Sigmoid colon (tissue), 7 donors: ENCODE results near the gene MYLIP. TPM values are rescaled to one million over a fixed set of nuclear protein-coding genes. Genes with fewer than 3 reads are reported as not detected.

Source experiments
- DNase-seq: peaks from one replicate; pipeline ENCODE4 v3.0.0-alpha.2; 2019
- H3K27ac ChIP-seq, 4 donors: fragments of 200-600 bp; sonication (generic); one replicate each; pipeline ENCODE4 v1.5.1; 2016 to 2019; ENCODE audit warnings: mild to moderate bottlenecking in 1 of 4
- H3K27me3 ChIP-seq, 3 donors: fragments of 200-600 bp; sonication (generic); one replicate each; pipeline ENCODE4 v1.5.1; 2019; ENCODE audit warnings: mild to moderate bottlenecking in 1 of 3
- H3K36me3 ChIP-seq, 4 donors: fragments of 200-600 bp; sonication (generic); one replicate each; pipeline ENCODE4 v1.5.1; 2016 to 2019
- H3K4me1 ChIP-seq, 4 donors: fragments of 200-600 bp; sonication (generic); one replicate each; pipeline ENCODE4 v1.5.1; 2017 to 2019
- H3K4me3 ChIP-seq, 4 donors: fragments of 200-600 bp; sonication (generic); one replicate each; pipeline ENCODE4 v1.5.1; 2017 to 2019; ENCODE audit warnings: mild to moderate bottlenecking in 2 of 4, moderate library complexity in 1 of 4
- H3K9me3 ChIP-seq, 4 donors: fragments of 200-600 bp in 3 of 4; sonication (generic) in 3 of 4; one replicate each; pipeline versions ENCODE4 v1.5.1 to v1.6.1; 2013 to 2019
- EP300 ChIP-seq, 4 donors: sonication (generic); formaldehyde crosslinking; IDR thresholded peaks; one replicate each; pipeline ENCODE4 v1.6.1; 2017; ENCODE audit warnings: antibody characterized with exemption in 4 of 4
- POLR2A ChIP-seq, 2 donors: fragments of 450-650 bp; IDR thresholded peaks; one replicate each; pipeline ENCODE4 v1.6.1; 2016; ENCODE audit warnings: antibody characterized with exemption in 2 of 2, mild to moderate bottlenecking in 2 of 2, moderate library complexity in 2 of 2
- POLR2AphosphoS5 ChIP-seq, 4 donors: sonication (generic); formaldehyde crosslinking; IDR thresholded peaks; one replicate each; pipeline ENCODE4 v1.6.1; 2017; ENCODE audit warnings: antibody characterized with exemption in 4 of 4
- WGBS, 2 donors: extraction: QIAGEN DNeasy Blood & Tissue Kit; methylation state at CpG; one replicate each; pipeline ENCODE4 v1.1.7; 2013; 5-methylcytosine and 5-hydroxymethylcytosine counted together
- intact Hi-C: fragments of 100-400 bp; cut with DNase I; formaldehyde crosslinking; loops from one replicate; pipeline ENCODE4 v1.15.1; 2023
- polyA plus RNA-seq, 3 donors: library from polyadenylated mRNA; stranded (reverse); fragments of 200-250 nt; gene quantifications; one replicate each; pipeline ENCODE4 v1.2.3, GENCODE V29; 2013
- total RNA-seq, 4 donors: library from RNA; depleted of rRNA; stranded (reverse); fragments of >200 nt; gene quantifications; one replicate each; pipeline ENCODE4 v1.1.0, GENCODE V29; 2016
- TF ChIP-seq, protein P1 (sequence below), 4 experiments: fragments of 450-650 bp in 3 of 4; fragments of 200-600 bp in 1 of 4; IDR thresholded peaks; one replicate each; pipeline ENCODE4 v1.5.1; 2016 to 2019; ENCODE audit warnings: antibody characterized with exemption in 4 of 4, mild to moderate bottlenecking in 3 of 4, moderate library complexity in 2 of 4
- donor health status: healthy with polysubstance abuse.
- donor health status: Bipolar disorder and iron deficiency.
- donor health status: healthy.

Gene MYLIP
- total and polyA plus RNA-seq, 7 donors: 13.4 to 50.0 (median 21.6) TPM

DNA sequence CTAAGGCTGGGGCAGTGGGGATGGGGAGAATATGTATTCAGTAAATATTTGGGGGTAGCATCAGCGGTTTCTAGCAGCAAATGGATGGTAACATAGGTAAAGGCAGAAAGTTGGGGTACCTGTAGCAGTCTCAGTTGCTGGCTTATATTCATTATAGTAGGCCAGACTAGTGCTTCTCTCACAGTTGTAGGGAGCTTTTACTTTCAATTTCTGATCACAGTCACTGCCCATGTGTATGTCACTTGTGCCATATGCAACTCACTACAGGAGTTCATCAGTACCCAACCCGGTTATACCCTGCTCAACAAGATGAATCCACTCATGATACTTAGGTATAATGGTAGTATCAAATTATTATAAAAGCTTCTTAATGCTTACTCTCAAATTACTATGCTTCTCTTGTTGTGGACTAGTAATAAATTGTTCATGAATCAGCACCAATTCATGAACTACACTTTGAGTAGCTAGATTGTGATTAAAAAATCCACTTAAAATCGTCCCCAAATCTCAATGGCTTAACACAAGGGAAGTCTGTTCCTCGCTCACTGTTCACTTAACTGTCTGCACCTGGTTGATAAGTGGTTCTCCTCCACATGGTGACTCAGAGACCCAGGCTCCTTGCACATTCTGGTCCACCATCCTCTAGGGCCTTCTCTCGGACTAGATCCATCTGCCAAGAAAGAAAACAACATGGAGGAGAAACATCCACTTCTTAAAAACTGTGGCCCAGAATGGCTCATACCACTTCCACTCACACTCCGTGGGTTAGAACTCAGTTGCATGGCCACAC is 31.3 kb upstream of the MYLIP start:
- WGBS, 2 donors: 85 to 90% methylated on average over 6 of the region's 6 CpGs
- no peaks in the 10 kb centered on the region for H3K27me3 ChIP-seq
- H3K27ac ChIP-seq: no peak overlapping the region
- intact Hi-C loops: no loop called here
- H3K4me1 ChIP-seq: no peaks in the 10 kb centered on the region
- DNase-seq: no peak
- no peak overlapping the region for H3K4me3 ChIP-seq
- TF ChIP-seq, protein P1, sequence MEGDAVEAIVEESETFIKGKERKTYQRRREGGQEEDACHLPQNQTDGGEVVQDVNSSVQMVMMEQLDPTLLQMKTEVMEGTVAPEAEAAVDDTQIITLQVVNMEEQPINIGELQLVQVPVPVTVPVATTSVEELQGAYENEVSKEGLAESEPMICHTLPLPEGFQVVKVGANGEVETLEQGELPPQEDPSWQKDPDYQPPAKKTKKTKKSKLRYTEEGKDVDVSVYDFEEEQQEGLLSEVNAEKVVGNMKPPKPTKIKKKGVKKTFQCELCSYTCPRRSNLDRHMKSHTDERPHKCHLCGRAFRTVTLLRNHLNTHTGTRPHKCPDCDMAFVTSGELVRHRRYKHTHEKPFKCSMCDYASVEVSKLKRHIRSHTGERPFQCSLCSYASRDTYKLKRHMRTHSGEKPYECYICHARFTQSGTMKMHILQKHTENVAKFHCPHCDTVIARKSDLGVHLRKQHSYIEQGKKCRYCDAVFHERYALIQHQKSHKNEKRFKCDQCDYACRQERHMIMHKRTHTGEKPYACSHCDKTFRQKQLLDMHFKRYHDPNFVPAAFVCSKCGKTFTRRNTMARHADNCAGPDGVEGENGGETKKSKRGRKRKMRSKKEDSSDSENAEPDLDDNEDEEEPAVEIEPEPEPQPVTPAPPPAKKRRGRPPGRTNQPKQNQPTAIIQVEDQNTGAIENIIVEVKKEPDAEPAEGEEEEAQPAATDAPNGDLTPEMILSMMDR (IDR thresholded peaks at IDR 0.05): no peak
- TF ChIP-seq POLR2AphosphoS5 (IDR thresholded peaks at IDR 0.05) (no peak), POLR2A (IDR thresholded peaks at IDR 0.05) (no peak), EP300 (IDR thresholded peaks at IDR 0.05) (no peak)
- H3K9me3 ChIP-seq: peaks cover 0 to 7% (median 0%) of the 10 kb centered on the region in 4 donors
- H3K36me3 ChIP-seq: no peaks in the 10 kb centered on the region

DNA sequence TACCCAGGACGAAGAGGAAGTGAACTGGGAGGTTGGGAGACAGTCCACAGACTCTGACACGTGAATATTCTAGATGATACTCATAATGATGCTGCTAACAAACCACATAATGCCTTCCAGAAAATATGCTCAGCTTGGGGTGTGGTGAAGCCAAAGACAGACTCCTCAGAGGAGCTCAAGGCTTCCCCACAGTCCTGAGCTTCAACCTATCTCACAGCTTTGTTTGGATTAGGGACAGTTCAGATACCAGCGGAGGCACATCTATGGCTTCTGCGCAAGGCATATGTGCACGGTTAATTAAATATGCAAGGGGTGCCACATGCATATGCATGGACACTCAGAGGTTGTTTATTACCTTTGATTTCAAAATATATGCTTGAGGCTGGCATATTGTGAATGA is 30.7 kb upstream of the MYLIP start:
- Histone ChIP-seq H3K9me3 (peaks cover 0 to 7% (median 0%) of the 10 kb centered on the region in 4 donors), H3K36me3 (no peaks in the 10 kb centered on the region), H3K4me3 (no peak overlapping the region), H3K4me1 (no peaks in the 10 kb centered on the region), H3K27ac (no peak overlapping the region), H3K27me3 (no peaks in the 10 kb centered on the region)
- intact Hi-C loops: no loop called here
- TF ChIP-seq POLR2A (IDR thresholded peaks at IDR 0.05) (no peak), POLR2AphosphoS5 (IDR thresholded peaks at IDR 0.05) (no peak)
- TF ChIP-seq, protein P1 (IDR thresholded peaks at IDR 0.05): no peak
- no peak for DNase-seq
- 92 to 94% methylated on average over 5 of the region's 5 CpGs for WGBS, 2 donors

DNA sequence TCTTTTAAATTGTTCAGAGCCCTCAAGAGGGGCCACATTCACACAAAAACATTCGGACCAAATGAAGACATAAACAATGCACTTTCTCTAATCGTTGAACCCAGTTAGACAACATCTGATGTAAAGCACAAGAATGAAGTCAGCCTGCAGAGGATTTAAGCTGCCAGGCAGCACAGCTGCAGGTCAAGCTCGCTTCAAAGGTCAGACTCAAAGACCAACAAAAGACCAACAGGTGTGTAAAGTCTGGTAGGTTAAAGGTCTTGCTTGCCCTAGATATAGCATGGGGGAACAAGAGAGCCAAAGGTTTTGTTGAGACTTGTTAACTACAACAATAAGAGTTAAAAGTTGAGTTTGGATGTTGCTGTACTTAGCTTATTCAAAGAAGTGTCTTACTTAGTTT is 26.7 kb upstream of the MYLIP start:
- H3K27ac ChIP-seq: no peak overlapping the region
- TF ChIP-seq POLR2AphosphoS5 (IDR thresholded peaks at IDR 0.05) (no peak), POLR2A (IDR thresholded peaks at IDR 0.05) (no peak), EP300 (IDR thresholded peaks at IDR 0.05) (no peak)
- TF ChIP-seq, protein P1 (IDR thresholded peaks at IDR 0.05): no peak
- no peak overlapping the region for H3K4me3 ChIP-seq
- intact Hi-C loops: no loop called here
- H3K36me3 ChIP-seq: no peaks in the 10 kb centered on the region
- WGBS, 2 donors: 32 to 68% methylated on average over 3 of the region's 3 CpGs
- DNase-seq: no peak
- peaks cover 0 to 7% (median 0%) of the 10 kb centered on the region in 4 donors for H3K9me3 ChIP-seq
- no peaks in the 10 kb centered on the region for H3K4me1 ChIP-seq
- H3K27me3 ChIP-seq: no peaks in the 10 kb centered on the region

DNA sequence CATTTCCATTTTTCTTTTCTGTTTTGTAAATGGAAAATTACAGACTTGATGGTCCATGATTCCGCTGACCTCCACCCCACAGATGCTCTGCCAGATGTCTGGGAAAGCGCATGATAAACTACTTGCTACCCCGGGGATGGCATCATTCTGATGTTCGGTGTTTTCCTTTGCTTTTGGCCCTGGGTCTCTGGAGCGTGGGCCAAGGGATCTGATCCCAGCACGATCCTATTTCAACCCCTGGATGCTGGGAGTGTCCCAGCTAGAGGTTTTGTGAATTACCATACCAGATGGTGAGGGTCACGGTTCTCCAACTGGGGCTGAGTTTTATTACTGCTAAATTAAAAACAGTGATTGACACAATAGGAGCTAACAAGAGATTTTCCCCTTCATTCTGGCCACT is 25.2 kb upstream of the MYLIP start:
- TF ChIP-seq, protein P1 (IDR thresholded peaks at IDR 0.05): no peak
- TF ChIP-seq EP300 (IDR thresholded peaks at IDR 0.05): no peak
- TF ChIP-seq POLR2AphosphoS5 (IDR thresholded peaks at IDR 0.05): no peak
- TF ChIP-seq POLR2A (IDR thresholded peaks at IDR 0.05): no peak
- DNase-seq: no peak
- H3K4me3 ChIP-seq: no peak overlapping the region
- peaks cover 0 to 7% (median 3%) of the 10 kb centered on the region in 4 donors for H3K4me1 ChIP-seq
- H3K27me3 ChIP-seq: no peaks in the 10 kb centered on the region
- H3K9me3 ChIP-seq: peaks cover 0 to 4% (median 0%) of the 10 kb centered on the region in 4 donors
- no peak overlapping the region for H3K27ac ChIP-seq
- WGBS, 2 donors: 89 to 92% methylated on average over 7 of the region's 7 CpGs
- intact Hi-C loops: no loop called here
- no peaks in the 10 kb centered on the region for H3K36me3 ChIP-seq
